ENCODE results near the gene RPL41.

RPL41 gene

GRCh38 chr12:56158926-56159461 lies 42.6 kb downstream of the RPL41 start:
- H3K4me3 ChIP-seq (ENCODE audit: low read depth, low read length): peak overlapping the region; percentile 90
- DNase-seq (ENCODE audit: low read depth): peak; percentile 46
- TF ChIP-seq CTCF (IDR thresholded peaks at IDR 0.05; ENCODE audit: control insufficient read depth, extremely low read depth, insufficient read depth): no peak

- TF ChIP-seq CTCF (IDR thresholded peaks at IDR 0.05; ENCODE audit: control insufficient read depth, extremely low read depth, insufficient read depth): no peak
- peak overlapping the region; percentile 90 for H3K4me3 ChIP-seq (ENCODE audit: low read depth, low read length)
- no peak for DNase-seq (ENCODE audit: low read depth)
Observed at GRCh38 chr12:56159482-56160192, 43.2 kb downstream of the RPL41 start.

GRCh38 chr12:56160193-56160763 lies 43.8 kb downstream of the RPL41 start:
- no peak for TF ChIP-seq CTCF (IDR thresholded peaks at IDR 0.05; ENCODE audit: control insufficient read depth, extremely low read depth, insufficient read depth)
- peak overlapping the region; percentile 90; the same call in 1 of the 2 replicates for H3K4me3 ChIP-seq (ENCODE audit: low read depth, low read length)
- no peak for DNase-seq (ENCODE audit: low read depth)

- no peak overlapping the region for H3K4me3 ChIP-seq (ENCODE audit: low read depth, low read length)
- no peak for DNase-seq (ENCODE audit: low read depth)
- TF ChIP-seq CTCF (IDR thresholded peaks at IDR 0.05; ENCODE audit: control insufficient read depth, extremely low read depth, insufficient read depth): no peak
Observed at GRCh38 chr12:56160894-56161689, 44.7 kb downstream of the RPL41 start.

- no peak for DNase-seq (ENCODE audit: low read depth)
- no peak for TF ChIP-seq CTCF (IDR thresholded peaks at IDR 0.05; ENCODE audit: control insufficient read depth, extremely low read depth, insufficient read depth)
- no peak overlapping the region for H3K4me3 ChIP-seq (ENCODE audit: low read depth, low read length)
Observed at GRCh38 chr12:56161690-56162351, 45.4 kb downstream of the RPL41 start.

GRCh38 chr12:56162468-56163290 lies 46.2 kb downstream of the RPL41 start:
- DNase-seq (ENCODE audit: low read depth): no peak
- no peak overlapping the region for H3K4me3 ChIP-seq (ENCODE audit: low read depth, low read length)
- no peak for TF ChIP-seq CTCF (IDR thresholded peaks at IDR 0.05; ENCODE audit: control insufficient read depth, extremely low read depth, insufficient read depth)

Measured in LNCaP clone FGC (cell line).